ENCODE results near the gene AK2.

- TF ChIP-seq POLR2A (IDR thresholded peaks at IDR 0.05; ENCODE audit: low read depth, low read length), result no peak
- TF ChIP-seq CTCF (IDR thresholded peaks at IDR 0.05; ENCODE audit: extremely low read depth in 1 of 2, insufficient read depth in 1 of 2, low read depth in 1 of 2, low read length in 2 of 2), result no peak
- no peak for TF ChIP-seq JUN (IDR thresholded peaks at IDR 0.05; ENCODE audit: borderline replicate concordance, insufficient read depth, insufficient read length, low read depth)
- TF ChIP-seq POLR2AphosphoS5 (IDR thresholded peaks at IDR 0.05; ENCODE audit: insufficient read depth, low read depth, low read length), result no peak
- TF ChIP-seq EZH2 (IDR thresholded peaks at IDR 0.05; ENCODE audit: borderline replicate concordance, low read depth, low read length, severe bottlenecking), result no peak
- no peak for TF ChIP-seq FOS (IDR thresholded peaks at IDR 0.05; ENCODE audit: borderline replicate concordance, insufficient read depth, low read length)
- no peak for TF ChIP-seq MAX (IDR thresholded peaks at IDR 0.05; ENCODE audit: insufficient read depth, insufficient read length)
- no peak for TF ChIP-seq MYC (IDR thresholded peaks at IDR 0.05; ENCODE audit: low read depth, low read length)
These were observed 52.6 kb downstream of the AK2 start for GRCh38 chr1:32984090-32984454.
